Activated B cell treated with CpG ODN at 0.5 μM for 24 hours (primary cell): ENCODE measurements around the gene ELP5. TPM values are rescaled to one million over a fixed set of nuclear protein-coding genes. Genes with fewer than 3 reads are reported as not detected.

ENCODE experiments used
- ATAC-seq: fragments of 200-7000 bp; cut with Tn5 transposase; one replicate; pipeline ENCODE4 v1.10.0; 2021; ENCODE audit warnings: low read depth, mild to moderate bottlenecking, moderate library complexity
- CTCF ChIA-PET: fragments of 350-600 bp; sonication (Branson Sonifier 250); formaldehyde crosslinking; loops from one replicate; lab custom pipeline; 2021; ENCODE audit warnings: antibody characterized with exemption; lab: Charles Lee
- POLR2A ChIA-PET: fragments of 350-600 bp; sonication (Branson Sonifier 250); formaldehyde crosslinking; loops from one replicate; lab custom pipeline; 2021; ENCODE audit warnings: antibody characterized with exemption; lab: Charles Lee
- DNase-seq: peaks from one replicate; pipeline ENCODE4 v3.0.0; 2022
- H3K27ac Mint-ChIP-seq: one replicate; pipeline ENCODE4 v1.8.0; 2020; ENCODE audit warnings: mixed read lengths
- H3K27me3 Mint-ChIP-seq: one replicate; pipeline ENCODE4 v1.8.0; 2021; ENCODE audit warnings: mixed read lengths
- H3K36me3 Mint-ChIP-seq: one replicate; pipeline ENCODE4 v1.8.0; 2021; ENCODE audit warnings: low read depth, mixed read lengths
- H3K4me1 Mint-ChIP-seq: one replicate; pipeline ENCODE4 v1.8.0; 2021; ENCODE audit warnings: mixed read lengths
- H3K4me3 Mint-ChIP-seq: one replicate; pipeline ENCODE4 v1.8.0; 2020; ENCODE audit warnings: mild to moderate bottlenecking, mixed read lengths
- H3K9me3 Mint-ChIP-seq: one replicate; pipeline ENCODE4 v1.8.0; 2020; ENCODE audit warnings: mixed read lengths
- CTCF ChIP-seq: fragments of 200-600 bp; IDR thresholded peaks from one replicate; pipeline ENCODE4 v1.8.0; 2022; ENCODE audit warnings: antibody characterized with exemption, mild to moderate bottlenecking
- intact Hi-C: fragments of 100-400 bp; cut with micrococcal nuclease; formaldehyde crosslinking; loops from one replicate; pipeline ENCODE4 v1.15.1; 2024
- total RNA-seq: library from RNA; stranded (reverse); gene quantifications from 2 replicates; pipeline ENCODE4 v1.2.3, GENCODE V29; 2022

Gene ELP5
- total RNA-seq, 1 donor from 2014 or later, result 49.2 TPM

GRCh38 chr17:7235693-7236665 lies 16.0 kb upstream of the ELP5 start:
- intact Hi-C loops, result loop anchor here (5.0 kb wide), 1 partner anchor 451 kb away; the partner anchor contains the start of genes TP53 and WRAP53
- CTCF ChIA-PET, result no interaction called here
- no peaks in the 10 kb centered on the region for H3K27me3 Mint-ChIP-seq
- no peak for ATAC-seq
- DNase-seq, result no peak
- peaks cover 54% of the 10 kb centered on the region for H3K36me3 Mint-ChIP-seq
- peak overlapping the region; percentile 86 for H3K4me3 Mint-ChIP-seq
- peak overlapping the region; percentile 88 for H3K27ac Mint-ChIP-seq
- no peaks in the 10 kb centered on the region for H3K9me3 Mint-ChIP-seq
- POLR2A ChIA-PET, result interaction anchor here (0.5 to 15.0 kb wide), 4 partner anchors 14 to 70 kb away, joined by 4 to 245 read pairs (median 70); partner anchors contain the start of genes ACADVL, CTDNEP1, DLG4 and ELP5
- no peak for TF ChIP-seq CTCF
- peaks cover 65% of the 10 kb centered on the region for H3K4me1 Mint-ChIP-seq

- ChIA-PET POLR2A (interaction anchor here (0.8 to 15.0 kb wide), 5 partner anchors 13 to 936 kb away, joined by 3 to 245 read pairs (median 4); partner anchors contain the start of genes ACADVL, CTDNEP1, DLG4 and ELP5), CTCF (no interaction called here)
- Mint-ChIP-seq H3K4me1 (peaks cover 71% of the 10 kb centered on the region), H3K4me3 (peak overlapping the region; percentile 99), H3K9me3 (no peaks in the 10 kb centered on the region), H3K27me3 (no peaks in the 10 kb centered on the region), H3K36me3 (peaks cover 60% of the 10 kb centered on the region), H3K27ac (peak overlapping the region; percentile 90)
- no peak for ATAC-seq
- DNase-seq, result no peak
- intact Hi-C loops, result loop anchor here (5.0 kb wide), 1 partner anchor 450 kb away; the partner anchor contains the start of genes TP53 and WRAP53
- no peak for TF ChIP-seq CTCF
These were observed 15.2 kb upstream of the ELP5 start for GRCh38 chr17:7236808-7237207.

- Mint-ChIP-seq H3K4me3 (peak overlapping the region; percentile 99), H3K36me3 (peaks cover 64% of the 10 kb centered on the region), H3K4me1 (peaks cover 71% of the 10 kb centered on the region), H3K9me3 (no peaks in the 10 kb centered on the region), H3K27ac (peak overlapping the region; percentile 90), H3K27me3 (no peaks in the 10 kb centered on the region)
- ChIA-PET CTCF (no interaction called here), POLR2A (interaction anchor here (0.6 to 15.0 kb wide), 14 partner anchors 13 to 936 kb away, joined by 3 to 245 read pairs (median 6); partner anchors contain the start of genes ACADVL, ACAP1, CTDNEP1 and DLG4)
- ATAC-seq, result no peak
- intact Hi-C loops, result loop anchor here (5.0 kb wide), 1 partner anchor 450 kb away; the partner anchor contains the start of genes TP53 and WRAP53
- DNase-seq, result no peak
- no peak for TF ChIP-seq CTCF
These were observed 14.7 kb upstream of the ELP5 start for GRCh38 chr17:7237266-7237760.

- ChIA-PET CTCF (interaction anchor here (1.0 to 1.1 kb wide), 2 partner anchors 17 to 28 kb away, joined by 3 read pairs; no protein-coding TSS in a partner anchor), POLR2A (interaction anchor here (0.5 to 15.0 kb wide), 21 partner anchors 12 to 935 kb away, joined by 3 to 245 read pairs (median 4); partner anchors contain the start of genes ACADVL, ACAP1, CTDNEP1 and DLG4)
- DNase-seq, result peak; percentile 73
- peak overlapping the region; percentile 99 for H3K4me3 Mint-ChIP-seq
- H3K36me3 Mint-ChIP-seq, result peaks cover 67% of the 10 kb centered on the region
- H3K27ac Mint-ChIP-seq, result peak overlapping the region; percentile 100
- no peaks in the 10 kb centered on the region for H3K27me3 Mint-ChIP-seq
- H3K9me3 Mint-ChIP-seq, result no peaks in the 10 kb centered on the region
- peak; percentile 11 for ATAC-seq
- intact Hi-C loops, result loop anchor here (2.0 to 5.0 kb wide), 5 partner anchors 33 to 449 kb away; partner anchors contain the start of genes EIF5A, NEURL4, TP53 and WRAP53
- no peak for TF ChIP-seq CTCF
- peaks cover 69% of the 10 kb centered on the region for H3K4me1 Mint-ChIP-seq
These were observed 14.1 kb upstream of the ELP5 start for GRCh38 chr17:7237761-7238419.
